Hypothalamus (tissue), 51 donors: ENCODE measurements around the gene PCDHGC4.

Source experiments
- DNase-seq, 51 donors: peaks; one replicate each; lab custom pipeline; 2025; lab: John Stamatoyannopoulos, UW

The PCDHGC4 gene

GRCh38 chr5:141510850-141511601 lies 26.2 kb downstream of the PCDHGC4 start:
- no peak for DNase-seq

GRCh38 chr5:141511771-141512325 lies 27.0 kb downstream of the PCDHGC4 start:
- no peak for DNase-seq

GRCh38 chr5:141512390-141512910 lies 27.6 kb downstream of the PCDHGC4 start:
- peak in 42 of 51 donors; percentile 22 to 80 (median 63) for DNase-seq

GRCh38 chr5:141512911-141513626 lies 28.2 kb downstream of the PCDHGC4 start:
- DNase-seq: peak in 17 of 51 donors; percentile 22 to 81 (median 48)

- peak in 41 of 51 donors; percentile 40 to 93 (median 79) for DNase-seq
Observed at GRCh38 chr5:141513627-141514329, 28.9 kb downstream of the PCDHGC4 start.

GRCh38 chr5:141514330-141515133 lies 29.7 kb downstream of the PCDHGC4 start:
- peak in 1 of 51 donors; percentile 58 for DNase-seq

GRCh38 chr5:141515141-141515540 lies 30.3 kb downstream of the PCDHGC4 start:
- DNase-seq: no peak

- DNase-seq: no peak
Observed at GRCh38 chr5:141515946-141516671, 31.3 kb downstream of the PCDHGC4 start.

- peak in 3 of 51 donors; percentile 12 to 37 (median 22) for DNase-seq
Observed at GRCh38 chr5:141516672-141517025, 31.8 kb downstream of the PCDHGC4 start.

- no peak for DNase-seq
Observed at GRCh38 chr5:141517312-141517711, 32.5 kb downstream of the PCDHGC4 start.

- DNase-seq: no peak
Observed at GRCh38 chr5:141517880-141518617, 33.2 kb downstream of the PCDHGC4 start.

GRCh38 chr5:141518618-141519015 lies 33.8 kb downstream of the PCDHGC4 start:
- no peak for DNase-seq

GRCh38 chr5:141519605-141520565 lies 35.1 kb downstream of the PCDHGC4 start:
- DNase-seq: no peak

- DNase-seq: peak in 19 of 51 donors; percentile 9 to 85 (median 40)
Observed at GRCh38 chr5:141521244-141521781, 36.5 kb downstream of the PCDHGC4 start.

- no peak for DNase-seq
Observed at GRCh38 chr5:141522301-141522700, 37.5 kb downstream of the PCDHGC4 start.

GRCh38 chr5:141523991-141524390 lies 39.2 kb downstream of the PCDHGC4 start:
- DNase-seq: no peak
